Activated naive CD8-positive, alpha-beta T cell treated with anti-CD3 and anti-CD28 coated beads for 36 hours (primary cell): Measurements from ENCODE around the gene PLAAT1. TPM values are rescaled to one million over a fixed set of nuclear protein-coding genes. Genes with fewer than 3 reads are reported as not detected.

Experiments
- DNase-seq: peaks from one replicate; pipeline ENCODE4 v3.0.0; 2021
- H3K27ac Mint-ChIP-seq: one replicate; pipeline ENCODE4 v1.8.0; 2022; ENCODE audit warnings: mild to moderate bottlenecking, moderate library complexity, mixed read lengths
- H3K27me3 Mint-ChIP-seq: one replicate; pipeline ENCODE4 v1.8.0; 2022; ENCODE audit warnings: mild to moderate bottlenecking, mixed read lengths
- H3K36me3 Mint-ChIP-seq: one replicate; pipeline ENCODE4 v1.8.0; 2021; ENCODE audit warnings: mild to moderate bottlenecking, mixed read lengths
- H3K4me1 Mint-ChIP-seq: one replicate; pipeline ENCODE4 v1.8.0; 2021; ENCODE audit warnings: mixed read lengths
- H3K4me3 Mint-ChIP-seq: one replicate; pipeline ENCODE4 v1.8.0; 2022; ENCODE audit warnings: mild to moderate bottlenecking, moderate library complexity, mixed read lengths
- H3K9me3 Mint-ChIP-seq: one replicate; pipeline ENCODE4 v1.8.0; 2022; ENCODE audit warnings: mixed read lengths
- total RNA-seq, 2 experiments: library from RNA; stranded (reverse); gene quantifications; one replicate each; pipeline ENCODE4 v1.2.3, GENCODE V29; 2021

The PLAAT1 gene
- total RNA-seq, 2 experiments from 2014 or later = 0.25 to 0.28 TPM

- H3K27me3 Mint-ChIP-seq = no peaks in the 10 kb centered on the region
- no peak overlapping the region for H3K4me3 Mint-ChIP-seq
- H3K9me3 Mint-ChIP-seq = peaks cover 2% of the 10 kb centered on the region
- DNase-seq = no peak
- H3K36me3 Mint-ChIP-seq = no peaks in the 10 kb centered on the region
- no peaks in the 10 kb centered on the region for H3K4me1 Mint-ChIP-seq
- no peak overlapping the region for H3K27ac Mint-ChIP-seq
Observed at GRCh38 chr3:193297421-193297820, 56.4 kb downstream of the PLAAT1 start.

- DNase-seq = no peak
- H3K4me3 Mint-ChIP-seq = no peak overlapping the region
- peaks cover 7% of the 10 kb centered on the region for H3K27me3 Mint-ChIP-seq
- no peaks in the 10 kb centered on the region for H3K4me1 Mint-ChIP-seq
- H3K27ac Mint-ChIP-seq = no peak overlapping the region
- no peaks in the 10 kb centered on the region for H3K36me3 Mint-ChIP-seq
- no peaks in the 10 kb centered on the region for H3K9me3 Mint-ChIP-seq
Observed at GRCh38 chr3:193301433-193301832, 60.4 kb downstream of the PLAAT1 start.

- H3K4me1 Mint-ChIP-seq = no peaks in the 10 kb centered on the region
- H3K9me3 Mint-ChIP-seq = no peaks in the 10 kb centered on the region
- H3K27me3 Mint-ChIP-seq = peaks cover 7% of the 10 kb centered on the region
- H3K4me3 Mint-ChIP-seq = no peak overlapping the region
- DNase-seq = no peak
- no peak overlapping the region for H3K27ac Mint-ChIP-seq
- H3K36me3 Mint-ChIP-seq = no peaks in the 10 kb centered on the region
Observed at GRCh38 chr3:193305356-193305755, 64.3 kb downstream of the PLAAT1 start.

- Mint-ChIP-seq H3K4me1 (no peaks in the 10 kb centered on the region), H3K4me3 (no peak overlapping the region), H3K27ac (no peak overlapping the region), H3K9me3 (no peaks in the 10 kb centered on the region), H3K36me3 (no peaks in the 10 kb centered on the region), H3K27me3 (no peaks in the 10 kb centered on the region)
- no peak for DNase-seq
Observed at GRCh38 chr3:193310914-193311723, 70.1 kb downstream of the PLAAT1 start.

- H3K27me3 Mint-ChIP-seq = peaks cover 7% of the 10 kb centered on the region
- H3K27ac Mint-ChIP-seq = no peak overlapping the region
- H3K36me3 Mint-ChIP-seq = no peaks in the 10 kb centered on the region
- DNase-seq = no peak
- H3K4me1 Mint-ChIP-seq = no peaks in the 10 kb centered on the region
- no peaks in the 10 kb centered on the region for H3K9me3 Mint-ChIP-seq
- no peak overlapping the region for H3K4me3 Mint-ChIP-seq
Observed at GRCh38 chr3:193313061-193313958, 72.3 kb downstream of the PLAAT1 start.

- H3K4me3 Mint-ChIP-seq = no peak overlapping the region
- no peaks in the 10 kb centered on the region for H3K9me3 Mint-ChIP-seq
- H3K27ac Mint-ChIP-seq = no peak overlapping the region
- H3K36me3 Mint-ChIP-seq = no peaks in the 10 kb centered on the region
- no peak for DNase-seq
- H3K4me1 Mint-ChIP-seq = no peaks in the 10 kb centered on the region
- peaks cover 7% of the 10 kb centered on the region for H3K27me3 Mint-ChIP-seq
Observed at GRCh38 chr3:193314161-193314560, 73.1 kb downstream of the PLAAT1 start.

GRCh38 chr3:193317682-193318300 is 76.8 kb downstream of the PLAAT1 start:
- H3K27me3 Mint-ChIP-seq = peaks cover 11% of the 10 kb centered on the region
- no peaks in the 10 kb centered on the region for H3K36me3 Mint-ChIP-seq
- H3K4me3 Mint-ChIP-seq = no peak overlapping the region
- no peak for DNase-seq
- no peaks in the 10 kb centered on the region for H3K4me1 Mint-ChIP-seq
- no peaks in the 10 kb centered on the region for H3K9me3 Mint-ChIP-seq
- no peak overlapping the region for H3K27ac Mint-ChIP-seq

Other genes starting within 250 kb of the PLAAT1 start
- not detected for gene ATP13A5, start 137.5 kb downstream of the PLAAT1 start, total RNA-seq